ENCODE results near the gene MARCHF11.
A peak's percentile ranks its signal among the peaks of the same experiment; 100 is the strongest.

Gene MARCHF11

GRCh38 chr5:16179511-16179935 is at the start of gene MARCHF11:
TSS of gene MARCHF11 (minus strand) at chr5:16179791. CDS start at chr5:16179575, 216 bp downstream.
- H3K27me3 Mint-ChIP-seq (ENCODE audit: low read depth, poor library complexity), result peaks cover 76% of the 10 kb centered on the region

GRCh38 chr5:16225927-16226326 is 46.3 kb upstream of the MARCHF11 start:
- Mint-ChIP-seq H3K9me3 (no peaks in the 10 kb centered on the region), H3K4me1 (no peaks in the 10 kb centered on the region), H3K36me3 (ENCODE audit: low read depth) (no peaks in the 10 kb centered on the region), H3K27ac (no peak overlapping the region), H3K27me3 (ENCODE audit: low read depth, poor library complexity) (no peaks in the 10 kb centered on the region), H3K4me3 (no peak overlapping the region)
- TF ChIP-seq CTCF (IDR thresholded peaks at IDR 0.05), result no peak
- DNase-seq, result no peak

More at GRCh38 chr5:16179511-16179935, at the start of gene MARCHF11:
- no peaks in the 10 kb centered on the region for H3K36me3 Mint-ChIP-seq (ENCODE audit: low read depth)
- peaks cover 8% of the 10 kb centered on the region for H3K4me1 Mint-ChIP-seq
- no peak within 1 kb of the TSS for H3K27ac Mint-ChIP-seq
- peaks cover 3% of the 10 kb centered on the region for H3K9me3 Mint-ChIP-seq
- H3K4me3 Mint-ChIP-seq, result peak within 1 kb of the TSS; percentile 79
- TF ChIP-seq CTCF (IDR thresholded peaks at IDR 0.05), result no peak
- peak; percentile 54 for DNase-seq

- Mint-ChIP-seq H3K36me3 (ENCODE audit: low read depth) (no peaks in the 10 kb centered on the region), H3K4me1 (no peaks in the 10 kb centered on the region), H3K27me3 (ENCODE audit: low read depth, poor library complexity) (peaks cover 10% of the 10 kb centered on the region), H3K4me3 (no peak overlapping the region), H3K9me3 (peaks cover 5% of the 10 kb centered on the region), H3K27ac (peak overlapping the region; percentile 12)
- DNase-seq, result no peak
- no peak for TF ChIP-seq CTCF (IDR thresholded peaks at IDR 0.05)
Observed at GRCh38 chr5:16192311-16192710, 12.7 kb upstream of the MARCHF11 start.

- H3K27me3 Mint-ChIP-seq (ENCODE audit: low read depth, poor library complexity), result peaks cover 82% of the 10 kb centered on the region
- TF ChIP-seq CTCF (IDR thresholded peaks at IDR 0.05), result no peak
Observed at GRCh38 chr5:16180789-16181082, 1.1 kb upstream of the MARCHF11 start.

GRCh38 chr5:16179936-16180788 is 571 bp upstream of the MARCHF11 start:
- no peak for DNase-seq
- no peak for TF ChIP-seq CTCF (IDR thresholded peaks at IDR 0.05)
- H3K27me3 Mint-ChIP-seq (ENCODE audit: low read depth, poor library complexity), result peaks cover 77% of the 10 kb centered on the region
- no peaks in the 10 kb centered on the region for H3K36me3 Mint-ChIP-seq (ENCODE audit: low read depth)
- H3K4me1 Mint-ChIP-seq, result peaks cover 8% of the 10 kb centered on the region
- H3K4me3 Mint-ChIP-seq, result peak overlapping the region; percentile 79
- H3K27ac Mint-ChIP-seq, result no peak overlapping the region
- peaks cover 3% of the 10 kb centered on the region for H3K9me3 Mint-ChIP-seq

More at GRCh38 chr5:16180789-16181082, 1.1 kb upstream of the MARCHF11 start:
- peak overlapping the region; percentile 79 for H3K4me3 Mint-ChIP-seq
- H3K36me3 Mint-ChIP-seq (ENCODE audit: low read depth), result no peaks in the 10 kb centered on the region
- no peak for DNase-seq
- peaks cover 3% of the 10 kb centered on the region for H3K9me3 Mint-ChIP-seq
- H3K27ac Mint-ChIP-seq, result no peak overlapping the region
- H3K4me1 Mint-ChIP-seq, result peaks cover 8% of the 10 kb centered on the region
